ENCODE measurements around the gene MAP2.

DNA sequence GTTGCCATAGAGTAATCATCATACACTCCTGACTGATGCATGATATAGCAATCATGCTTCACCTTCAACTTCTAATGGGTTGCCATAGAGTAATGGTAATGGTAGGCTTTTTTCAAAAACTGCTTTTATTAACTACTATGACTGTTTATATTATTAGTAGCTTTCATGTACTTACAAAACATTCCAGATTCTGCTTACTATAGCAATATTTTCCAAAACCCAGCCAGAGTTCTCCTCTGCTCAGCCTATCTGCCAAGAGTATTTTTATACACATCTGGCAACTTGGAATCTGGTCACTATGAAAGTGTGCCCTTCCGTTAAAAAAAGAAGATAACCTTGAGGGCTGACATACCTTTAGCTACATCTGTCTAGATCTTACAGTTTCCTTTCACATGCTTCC lies 342.8 kb downstream of the MAP2 start:
- TF ChIP-seq CTCF (IDR thresholded peaks at IDR 0.05) (no peak), POLR2A (IDR thresholded peaks at IDR 0.05) (no peak)

All from heart left ventricle (tissue), 13 donors.